GM19240 (cell line): ENCODE measurements around the gene VHLL.

Experiments
- DNase-seq: peaks from one replicate; pipeline ENCODE4 v3.0.0; 2011; ENCODE audit warnings: low spot score; ENCODE audit not compliant: insufficient read length

The VHLL gene

DNA sequence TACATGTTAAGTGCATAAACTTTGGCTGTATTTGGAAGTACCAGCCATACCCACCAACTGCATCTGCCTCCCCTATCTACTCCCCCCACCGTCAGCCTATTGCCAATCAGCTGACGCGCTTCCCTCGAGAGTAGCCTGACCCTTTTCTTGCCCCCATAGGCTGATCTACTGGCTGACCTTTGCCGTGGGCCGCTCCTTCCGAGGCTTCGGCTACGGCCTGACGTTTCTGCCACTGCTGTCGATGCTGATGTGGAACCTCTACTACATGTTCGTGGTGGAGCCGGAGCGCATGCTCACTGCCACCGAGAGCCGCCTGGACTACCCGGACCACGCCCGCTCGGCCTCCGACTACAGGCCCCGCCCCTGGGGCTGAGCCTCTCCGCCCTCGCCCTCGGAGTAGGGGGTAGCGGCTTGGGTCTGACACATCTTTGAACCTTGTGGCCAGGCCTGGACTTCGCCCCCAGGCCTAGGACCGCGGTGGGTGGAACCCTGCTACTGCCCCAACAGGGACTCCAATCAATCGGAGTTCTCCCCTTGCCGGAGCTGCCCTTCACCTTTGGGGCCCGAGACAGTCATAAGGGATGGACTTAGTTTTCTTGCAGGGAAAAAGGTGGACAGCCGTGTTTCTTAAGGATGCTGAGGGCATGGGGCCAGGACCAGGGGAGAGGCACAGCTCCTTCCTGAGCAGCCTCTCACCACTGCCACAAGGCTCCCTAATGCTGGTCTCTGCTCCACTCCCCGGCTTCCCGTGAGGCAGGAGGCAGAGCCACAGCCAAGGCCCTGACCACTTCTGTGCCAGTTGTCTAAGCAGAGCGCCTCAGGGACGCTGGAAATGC lies 7.7 kb downstream of the VHLL start:
- DNase-seq: no peak

DNA sequence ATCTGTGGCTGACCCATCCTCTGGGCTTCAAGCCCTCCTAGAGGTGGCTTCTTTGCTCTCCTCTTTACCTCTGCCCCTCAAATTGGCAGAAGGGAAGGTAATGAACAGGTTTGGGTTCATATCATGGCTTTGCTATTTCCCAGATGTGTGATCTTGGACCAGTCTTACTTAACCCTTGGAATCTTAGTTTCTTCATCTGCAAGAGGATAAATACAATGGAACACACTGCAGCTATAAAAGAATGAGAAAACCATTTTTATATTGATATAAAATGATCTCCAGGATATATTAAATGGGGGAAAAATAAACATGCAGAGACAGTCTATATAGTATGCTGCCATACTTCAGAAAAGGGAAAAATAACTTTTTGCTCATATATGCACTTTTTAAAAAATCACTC lies 9.2 kb downstream of the VHLL start:
- DNase-seq: no peak

DNA sequence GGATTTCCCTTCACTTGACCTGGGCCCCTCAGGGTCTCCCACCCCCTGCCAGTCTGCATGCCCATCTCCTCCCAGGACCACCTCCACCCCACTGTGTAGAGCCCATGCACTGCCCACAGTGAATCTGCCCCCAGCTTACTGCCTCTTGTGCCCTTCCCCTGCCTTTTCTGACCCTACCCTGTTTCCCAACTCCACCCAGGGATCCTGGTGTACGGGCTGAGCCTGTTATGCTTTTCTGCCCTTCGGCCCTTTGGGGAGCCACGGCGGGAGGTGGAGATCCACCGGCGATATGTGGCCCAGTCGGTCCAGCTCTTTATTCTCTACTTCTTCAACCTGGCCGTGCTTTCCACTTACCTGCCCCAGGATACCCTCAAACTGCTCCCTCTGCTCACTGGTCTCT lies 13.0 kb downstream of the VHLL start:
- DNase-seq: no peak

DNA sequence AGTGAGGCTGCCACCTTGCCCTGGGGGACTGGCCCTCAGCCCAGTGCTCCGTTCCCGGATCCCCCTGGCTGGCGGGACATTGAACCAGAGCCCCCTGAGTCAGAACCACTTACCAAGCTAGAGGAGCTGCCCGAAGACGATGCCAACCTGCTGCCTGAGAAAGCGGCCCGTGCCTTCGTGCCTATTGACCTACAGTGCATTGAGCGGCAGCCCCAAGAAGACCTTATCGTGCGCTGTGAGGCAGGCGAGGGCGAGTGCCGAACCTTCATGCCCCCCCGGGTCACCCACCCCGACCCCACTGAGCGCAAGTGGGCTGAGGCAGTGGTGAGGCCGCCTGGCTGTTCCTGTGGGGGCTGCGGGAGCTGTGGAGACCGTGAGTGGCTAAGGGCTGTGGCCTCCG lies 13.7 kb downstream of the VHLL start:
- no peak for DNase-seq

DNA sequence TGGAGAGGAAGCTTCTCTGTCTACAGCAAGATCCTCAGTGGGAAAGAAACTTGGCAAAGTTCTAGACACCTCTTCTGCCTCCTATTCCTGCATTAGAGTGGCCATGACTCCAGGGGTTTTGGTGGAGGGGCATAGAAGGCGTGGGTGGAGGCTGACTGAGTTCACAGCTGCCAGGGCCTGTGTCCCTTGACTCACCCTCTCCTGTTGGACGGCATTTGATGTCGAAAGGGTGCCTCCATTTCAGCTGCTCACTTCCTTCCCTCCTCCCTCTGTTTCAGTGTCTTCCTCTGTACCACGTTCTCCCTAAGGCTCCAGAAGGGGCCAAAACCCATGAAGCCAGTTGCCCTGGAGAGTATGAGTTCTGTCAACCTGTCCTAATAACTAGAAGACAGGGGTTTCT lies 14.3 kb downstream of the VHLL start:
- no peak for DNase-seq

DNA sequence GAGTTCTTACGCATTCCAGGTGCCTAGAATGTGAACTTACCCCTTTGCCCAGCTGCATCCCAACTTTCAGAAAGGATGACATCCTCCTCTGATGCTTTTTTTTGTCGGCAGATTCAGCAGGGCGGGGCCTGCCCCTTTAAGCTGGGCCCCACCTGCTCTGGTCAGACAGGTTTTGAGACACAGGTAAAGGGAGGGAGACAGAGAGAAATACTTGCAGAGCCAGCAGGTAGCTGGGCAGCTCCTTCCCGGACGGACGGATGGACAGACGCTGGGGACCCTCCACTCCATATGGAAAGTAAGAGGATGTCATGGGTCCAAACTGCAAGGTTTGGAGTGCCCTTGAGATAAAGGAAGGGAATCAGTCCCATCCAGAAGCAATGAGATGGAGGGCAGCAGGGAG lies 15.0 kb downstream of the VHLL start, which contains the start of gene TMEM79:
Gene TMEM79 (plus strand): TSS at position 214 of the 400 bp plus-strand sequence. CDS start 902 bp downstream, outside the sequence.
- no peak for DNase-seq

DNA sequence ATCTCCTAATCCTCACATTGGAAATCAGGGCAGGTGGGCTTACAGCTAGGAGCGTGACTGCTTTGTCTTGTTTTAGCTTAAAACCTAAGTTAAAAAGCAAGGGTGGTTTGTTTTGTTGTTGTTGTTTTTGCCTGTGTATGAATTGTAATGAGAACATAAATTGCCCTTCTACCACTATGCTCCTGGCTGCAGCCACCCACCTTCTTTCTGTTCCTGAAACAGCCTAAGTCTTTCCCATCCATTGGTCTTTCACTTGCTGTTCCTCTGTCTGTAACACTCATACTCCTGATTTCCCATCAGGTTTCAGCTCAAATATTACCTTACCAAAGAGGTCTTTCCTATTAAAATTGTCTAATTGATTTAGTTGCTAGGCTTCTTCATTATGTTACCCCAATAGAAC lies 15.6 kb downstream of the VHLL start:
- DNase-seq: no peak

DNA sequence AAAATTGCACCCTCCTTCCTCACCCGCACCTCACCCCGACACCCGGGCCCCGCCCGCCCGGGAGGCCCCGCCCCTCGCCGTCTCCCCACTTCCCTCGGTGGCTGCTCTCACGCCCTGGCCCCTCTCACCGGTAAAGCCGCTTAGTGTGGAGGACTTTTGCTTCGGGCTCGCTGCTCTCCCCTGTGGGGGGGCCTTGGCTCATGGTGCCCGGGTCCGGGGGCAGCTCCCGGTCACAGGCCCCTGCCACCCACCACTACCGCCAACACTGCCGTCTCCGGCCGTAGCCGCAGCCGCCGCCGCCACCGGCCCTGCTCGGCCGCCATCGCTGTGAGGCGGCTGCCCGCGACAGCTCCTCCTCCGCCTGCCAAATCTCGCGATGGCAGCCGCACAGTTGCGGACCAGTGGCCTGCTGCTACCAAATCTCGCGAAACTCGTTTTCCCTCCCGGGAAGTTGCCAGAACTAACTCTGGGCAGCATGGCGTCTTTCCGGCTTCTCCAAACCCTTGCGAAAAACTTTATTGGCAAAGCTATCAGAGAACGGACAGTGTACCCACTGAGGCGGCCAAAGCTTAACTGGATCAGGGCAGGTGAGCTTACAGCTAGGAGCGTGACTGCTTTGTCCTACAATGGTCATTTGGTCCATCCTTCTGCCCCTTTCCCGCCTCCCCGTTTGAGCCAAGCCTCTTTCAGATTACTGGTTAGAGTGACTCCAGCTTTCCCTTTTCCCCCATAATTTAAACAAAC lies 16.5 kb downstream of the VHLL start, which contains the start of gene SMG5:
Gene SMG5 (minus strand): TSS at position 347 of the 744 bp plus-strand sequence. CDS start 145 bp downstream, at position 202.
- peak; percentile 89 for DNase-seq

DNA sequence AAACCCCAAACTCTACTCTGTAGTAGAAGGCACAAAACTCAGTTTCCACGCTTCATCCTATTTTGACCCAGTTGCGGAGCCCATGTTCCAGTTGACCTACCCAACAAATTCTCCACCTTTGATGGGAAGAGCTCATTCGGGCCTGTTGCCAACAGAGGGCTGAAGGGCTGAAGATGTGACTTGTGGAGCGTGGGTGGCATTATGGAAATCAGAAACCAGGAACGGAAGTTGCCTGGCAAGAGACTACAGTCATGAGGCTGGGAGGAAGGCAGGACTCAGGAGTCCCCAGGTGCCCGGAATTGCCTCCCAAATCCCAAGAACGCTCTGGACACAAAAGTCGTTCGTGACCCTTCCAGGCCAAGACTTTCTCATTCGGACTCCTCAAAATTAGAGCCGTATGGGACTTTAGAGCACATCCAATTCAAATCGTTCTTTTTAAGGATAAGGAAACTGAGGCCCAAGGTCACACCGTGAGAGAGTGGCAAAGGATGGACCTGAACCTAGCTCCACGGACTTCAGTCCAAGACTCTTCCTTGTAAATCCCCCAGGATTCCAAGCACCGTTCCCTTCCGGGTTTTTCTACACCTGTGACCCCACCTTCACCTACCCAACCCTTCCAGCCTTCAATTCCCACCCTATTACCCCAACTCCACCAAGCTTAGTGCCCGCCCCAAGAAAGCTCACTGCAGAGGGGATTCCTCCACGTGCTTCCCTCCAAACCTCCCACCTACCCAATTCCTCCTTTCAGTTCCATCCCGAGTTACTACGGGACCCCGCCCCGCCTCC lies 17.2 kb downstream of the VHLL start:
- DNase-seq: no peak

DNA sequence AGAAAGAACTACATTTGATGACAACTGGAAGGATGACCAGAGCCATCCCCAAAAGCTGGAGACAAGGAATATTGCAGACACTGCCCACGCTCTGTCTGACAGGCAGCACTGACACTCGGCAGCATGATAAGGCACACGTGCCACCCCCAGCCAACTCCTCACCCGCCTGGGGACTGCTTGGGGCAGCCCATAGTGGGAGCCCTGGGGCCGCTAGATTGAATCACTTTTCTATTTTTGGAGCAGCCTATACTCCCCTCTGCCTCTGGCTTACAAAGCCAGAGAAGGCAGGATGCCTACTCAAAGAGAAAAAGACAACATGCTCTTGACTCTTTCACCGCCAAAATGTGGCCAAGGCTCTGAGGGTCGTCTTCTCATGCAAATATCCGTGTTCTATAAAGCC lies 17.8 kb downstream of the VHLL start:
- peak; percentile 33 for DNase-seq

DNA sequence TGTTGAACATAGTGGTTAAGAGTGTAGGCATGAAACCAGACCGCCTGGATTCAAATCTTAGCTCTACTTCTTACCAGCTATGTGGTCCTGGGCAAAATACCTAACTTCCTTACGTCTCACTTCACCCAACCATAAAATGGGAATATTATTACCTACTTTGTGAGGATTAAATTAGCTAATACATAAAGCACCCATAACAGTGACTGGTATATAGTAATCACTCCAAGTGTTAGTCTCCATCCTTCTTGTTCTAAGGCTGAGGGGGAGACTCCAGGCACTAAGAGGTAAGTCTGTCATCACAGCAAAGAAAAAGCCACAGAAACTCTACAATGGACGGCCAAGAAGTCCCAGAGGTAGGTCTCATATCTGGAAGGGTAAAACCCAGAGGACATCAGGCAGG lies 19.3 kb downstream of the VHLL start:
- DNase-seq: no peak

DNA sequence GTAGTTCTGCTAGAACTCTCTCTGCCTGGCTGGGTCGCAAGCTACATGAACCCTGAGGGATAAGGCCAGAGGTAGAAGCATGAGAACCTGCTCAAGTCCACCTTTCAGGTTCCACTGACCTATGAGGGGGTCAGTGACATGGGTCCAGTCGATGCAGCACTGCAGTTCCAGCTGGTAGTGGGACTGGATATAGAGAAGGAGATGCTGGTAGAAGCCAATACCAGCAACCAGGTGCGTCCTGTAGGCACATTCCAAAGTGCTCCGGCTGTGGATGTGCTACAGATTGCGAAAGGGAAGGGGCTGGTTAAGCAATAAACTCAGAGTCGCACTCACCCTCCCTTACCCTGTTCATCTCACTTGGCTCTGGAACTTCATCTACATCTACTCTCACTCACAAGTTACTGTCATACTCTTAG lies 22.1 kb downstream of the VHLL start:
- DNase-seq: no peak

DNA sequence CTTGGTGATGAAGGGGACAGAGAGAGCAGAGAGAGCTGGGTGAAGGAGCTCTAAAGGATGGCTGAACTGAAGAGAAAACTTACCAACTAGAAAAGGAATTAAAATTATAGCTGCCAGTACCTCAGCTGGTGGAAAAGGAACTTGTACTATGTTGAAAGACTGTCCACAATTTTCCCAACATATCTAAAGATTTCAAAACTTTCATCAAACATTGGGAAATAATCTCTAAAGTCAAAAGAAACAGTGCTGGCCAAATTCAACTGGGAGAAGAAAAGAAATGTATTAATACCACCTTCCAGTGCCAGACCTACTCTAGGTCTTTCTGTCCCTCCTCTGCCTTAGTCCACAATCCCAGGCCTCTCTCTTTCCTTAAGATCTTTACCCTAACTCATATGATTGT lies 22.6 kb downstream of the VHLL start:
- no peak for DNase-seq

DNA sequence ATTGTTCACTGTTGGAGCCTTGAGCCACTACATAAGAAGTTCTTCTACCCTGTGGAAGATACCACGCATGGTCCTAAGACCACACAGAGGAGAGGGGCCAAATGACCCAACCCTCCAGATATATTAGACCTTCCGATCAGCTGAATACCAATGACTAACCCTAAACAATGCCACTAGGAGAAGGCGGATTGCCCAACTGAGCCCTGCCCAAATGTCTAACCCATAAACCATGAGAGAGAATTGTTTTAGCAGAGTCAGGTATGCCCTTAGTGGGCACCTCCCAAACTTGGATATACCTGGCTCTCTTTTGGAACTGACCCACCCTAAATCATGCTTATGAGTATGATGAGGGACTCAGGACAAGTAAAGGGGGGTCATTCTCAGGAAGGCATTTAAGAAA lies 28.8 kb downstream of the VHLL start:
- no peak for DNase-seq

DNA sequence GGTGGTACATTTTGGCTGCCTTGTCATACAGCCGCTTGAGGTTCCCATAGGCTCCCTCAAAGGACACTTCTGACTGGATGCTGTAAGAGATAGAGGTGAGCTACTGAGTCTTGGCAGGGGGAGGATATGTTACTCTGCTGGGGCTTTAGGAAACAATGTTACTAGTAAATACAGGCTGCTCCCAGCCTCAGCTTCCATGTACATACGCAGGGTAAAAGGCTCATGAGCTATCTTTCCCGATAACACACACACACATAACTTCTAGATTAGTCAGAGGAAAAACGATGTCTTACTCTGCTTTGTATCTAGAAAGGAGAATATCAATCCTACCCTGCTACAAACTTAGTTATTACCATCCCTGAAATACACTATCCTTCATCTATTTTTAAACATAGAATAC lies 30.8 kb downstream of the VHLL start:
- no peak for DNase-seq

DNA sequence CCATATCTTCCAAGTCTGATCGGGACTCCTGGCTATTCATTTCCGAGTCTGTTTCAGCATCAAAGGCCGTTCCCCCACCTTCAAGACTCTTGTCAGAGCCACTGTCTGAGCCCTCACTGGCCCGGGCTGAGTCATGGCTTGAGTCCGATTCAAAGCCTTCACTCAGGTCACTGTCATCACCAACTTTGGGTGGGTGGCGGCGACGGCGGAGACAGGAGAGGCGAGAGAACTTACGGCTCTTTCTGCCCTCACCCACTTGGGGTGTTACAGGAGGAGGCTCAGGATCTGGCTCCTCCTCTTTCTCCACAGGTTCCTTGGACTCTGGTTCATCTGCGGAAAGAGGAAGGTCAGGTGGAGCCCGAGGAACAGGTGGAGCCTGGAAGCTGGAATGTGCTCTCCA lies 33.1 kb downstream of the VHLL start:
- no peak for DNase-seq

DNA sequence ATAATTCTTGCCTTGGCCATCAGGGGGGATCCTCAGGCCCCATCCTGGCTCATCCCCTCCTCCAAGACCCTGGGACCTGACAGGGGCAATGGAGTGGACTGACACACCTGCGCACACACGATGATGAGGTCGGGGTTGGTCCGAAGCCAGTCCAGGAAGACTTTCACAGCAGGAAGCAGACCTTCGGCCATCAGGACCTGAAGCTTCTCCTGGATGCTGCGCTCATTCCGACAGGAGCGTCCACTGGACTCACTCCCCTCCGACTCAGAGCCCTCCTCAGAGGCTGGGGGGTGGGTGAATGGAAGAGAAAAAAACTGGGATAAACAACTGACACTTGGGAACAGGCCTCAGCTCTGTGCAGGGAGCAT lies 35.8 kb downstream of the VHLL start:
- DNase-seq: no peak

DNA sequence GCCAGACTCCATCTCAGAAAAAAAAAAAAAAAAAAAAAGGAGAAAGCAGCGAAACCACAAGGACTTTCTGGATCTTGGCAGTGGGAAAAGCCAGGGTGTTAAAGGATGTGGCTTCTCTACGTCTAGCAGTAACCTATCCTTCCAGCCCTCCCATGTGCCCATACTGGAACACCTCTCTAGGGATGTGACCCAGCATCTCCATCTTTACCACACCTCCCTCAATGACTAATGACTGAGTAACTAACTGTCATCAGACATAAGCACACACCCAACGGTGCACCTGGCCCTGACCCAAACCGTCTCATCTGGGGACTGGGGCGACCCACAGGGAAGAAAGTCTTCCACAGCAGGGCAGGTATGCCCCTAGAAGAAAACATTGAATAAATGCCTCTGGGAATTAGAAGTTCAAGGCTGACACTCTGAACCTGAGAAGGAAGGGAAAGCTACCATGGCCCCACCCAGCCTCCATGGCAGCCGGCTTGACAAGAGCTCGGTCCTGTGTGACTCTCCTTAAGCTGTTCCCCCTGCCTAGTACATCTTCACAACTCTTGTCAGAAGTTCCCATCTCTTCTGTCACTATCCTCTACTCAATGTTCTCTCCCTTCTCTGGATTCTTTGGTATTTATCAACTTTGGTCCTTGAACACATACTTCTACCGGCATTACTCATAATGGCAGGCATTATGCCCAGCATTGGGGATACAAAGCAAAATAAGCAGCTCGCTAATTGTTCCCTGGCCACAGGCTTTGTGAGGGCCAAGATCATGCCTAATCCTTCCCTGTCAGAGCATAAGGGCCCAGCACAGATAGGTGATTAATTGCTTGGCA lies 36.4 kb downstream of the VHLL start:
- DNase-seq: no peak

DNA sequence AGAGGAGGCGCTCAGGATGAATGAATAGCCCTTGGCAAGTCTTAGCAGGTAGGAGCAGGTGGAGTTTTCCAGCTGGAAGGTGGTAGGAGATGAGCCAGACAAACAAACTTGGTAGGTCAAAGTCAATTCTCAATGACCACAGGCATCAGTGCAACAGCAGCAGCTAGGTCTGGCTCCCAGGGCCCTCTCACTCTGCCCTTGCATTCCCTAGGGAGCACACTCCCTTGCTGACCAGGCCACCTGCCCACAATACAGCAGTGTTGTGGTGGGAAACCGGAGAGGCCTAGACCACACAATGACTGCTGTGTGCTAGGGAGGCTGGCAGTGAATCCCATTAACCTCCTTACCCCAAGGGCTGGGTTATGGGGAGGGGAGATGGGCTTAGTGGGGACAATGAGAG lies 38.2 kb downstream of the VHLL start:
- DNase-seq: no peak

DNA sequence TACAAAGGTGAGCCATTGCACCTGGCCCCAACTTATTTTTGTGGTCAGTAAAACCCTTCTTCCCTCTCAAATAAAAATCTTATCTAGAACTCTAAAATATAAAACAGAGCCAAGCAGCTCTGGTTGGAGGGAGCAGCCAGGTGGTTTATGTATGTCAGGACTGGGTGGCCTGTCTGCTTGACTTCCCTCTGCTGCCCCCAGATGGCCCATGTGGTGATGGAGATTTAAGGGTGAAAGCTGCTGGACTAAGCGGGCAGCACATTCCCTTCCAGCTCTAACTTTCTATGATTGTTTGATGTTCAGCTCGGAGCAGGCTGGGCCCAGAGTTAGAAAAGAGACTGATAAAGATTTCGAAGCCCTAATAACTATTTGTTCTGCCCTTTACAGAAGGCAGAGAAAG lies 39.3 kb downstream of the VHLL start:
- DNase-seq: no peak

DNA sequence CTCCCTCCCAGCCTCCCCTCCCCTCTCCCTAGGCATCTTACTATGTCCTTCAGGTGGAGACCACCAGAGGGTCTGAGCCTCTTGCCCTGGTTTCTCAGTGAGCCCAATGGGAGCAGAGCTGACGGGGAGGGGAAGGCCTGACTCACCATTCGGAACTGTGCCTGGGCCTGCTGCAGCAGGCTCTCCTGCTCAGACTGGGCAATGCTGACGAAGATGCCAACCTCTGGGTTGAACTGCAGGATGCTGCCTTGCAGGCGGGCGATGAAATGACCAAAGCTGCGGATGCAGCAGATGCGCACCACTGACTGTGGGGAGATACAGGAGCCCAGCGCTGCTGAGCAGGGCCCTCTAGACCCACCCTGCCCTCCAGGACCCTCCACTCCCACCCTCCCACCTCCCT lies 40.2 kb downstream of the VHLL start:
- DNase-seq: no peak
